GM23338 (cell line): ENCODE results near the gene RPL39L. TPM values are rescaled to one million over a fixed set of nuclear protein-coding genes. Genes with fewer than 3 reads are reported as not detected.

ENCODE experiments used
- ATAC-seq: fragments of 200-7000 bp; cut with Tn5 transposase; 3 replicates; pipeline ENCODE4 v1.9.1; 2020
- DNase-seq: peaks from one replicate; pipeline ENCODE4 v3.0.0-alpha.2; 2015; ENCODE audit warnings: low spot score
- H2AFZ ChIP-seq: fragments of 200-600 bp; sonication (generic); 2 replicates; pipeline ENCODE4 v1.8.0; 2016; ENCODE audit warnings: antibody characterized with exemption, mild to moderate bottlenecking, moderate library complexity
- H3F3A ChIP-seq: fragments of 200-600 bp; sonication (generic); replicated peaks from 2 replicates; pipeline ENCODE4 v1.8.0; 2017; ENCODE audit warnings: antibody characterized with exemption, mixed run types, low read depth
- H3K27ac ChIP-seq: fragments of 200-600 bp; sonication (generic); 2 replicates; pipeline ENCODE4 v1.6.1; 2016; ENCODE audit warnings: low read depth
- H3K27me3 ChIP-seq: fragments of 200-600 bp; sonication (generic); 2 replicates; pipeline ENCODE4 v1.8.0; 2016; ENCODE audit warnings: mild to moderate bottlenecking, mixed run types, moderate library complexity; ENCODE audit not compliant: insufficient read depth
- H3K36me3 ChIP-seq: fragments of 200-600 bp; sonication (generic); 2 replicates; pipeline ENCODE4 v1.8.0; 2016; ENCODE audit warnings: mild to moderate bottlenecking; ENCODE audit not compliant: insufficient read depth
- H3K4me1 ChIP-seq: fragments of 200-600 bp; sonication (generic); 2 replicates; pipeline ENCODE4 v1.8.0; 2016; ENCODE audit warnings: mild to moderate bottlenecking, moderate library complexity; ENCODE audit not compliant: insufficient read depth
- H3K4me2 ChIP-seq: fragments of 200-600 bp; sonication (generic); 2 replicates; pipeline ENCODE4 v1.7.1; 2017; ENCODE audit warnings: mixed run types
- H3K4me3 ChIP-seq: fragments of 200-600 bp; sonication (generic); 2 replicates; pipeline ENCODE4 v1.6.1; 2016; ENCODE audit warnings: mixed run types
- H3K79me2 ChIP-seq: fragments of 200-600 bp; sonication (generic); replicated peaks from 2 replicates; pipeline ENCODE4 v1.8.0; 2017; ENCODE audit warnings: mild to moderate bottlenecking; ENCODE audit not compliant: insufficient read depth
- H3K9me2 ChIP-seq: fragments of 200-600 bp; sonication (generic); 2 replicates; pipeline ENCODE4 v1.8.0; 2017; ENCODE audit not compliant: insufficient read depth
- H4K20me1 ChIP-seq: fragments of 200-600 bp; sonication (generic); replicated peaks from 2 replicates; pipeline ENCODE4 v1.8.0; 2017; ENCODE audit warnings: mild to moderate bottlenecking; ENCODE audit not compliant: insufficient read depth
- H3K27ac Mint-ChIP-seq: 2 replicates; pipeline ENCODE4 v1.8.0; 2020; ENCODE audit warnings: inconsistent platforms, mild to moderate bottlenecking, moderate library complexity, mixed read lengths
- H3K27me3 Mint-ChIP-seq: 3 replicates; pipeline ENCODE4 v1.8.0; 2022; ENCODE audit warnings: low read depth, mild to moderate bottlenecking, moderate library complexity, mixed read lengths, inconsistent platforms; ENCODE audit not compliant: insufficient read depth, poor library complexity
- H3K36me3 Mint-ChIP-seq: 3 replicates; pipeline ENCODE4 v1.8.0; 2021; ENCODE audit warnings: low read depth, mild to moderate bottlenecking, inconsistent platforms, moderate library complexity, mixed read lengths
- H3K4me1 Mint-ChIP-seq: 3 replicates; pipeline ENCODE4 v1.8.0; 2020; ENCODE audit warnings: mild to moderate bottlenecking, inconsistent platforms, mixed read lengths
- H3K4me3 Mint-ChIP-seq: 3 replicates; pipeline ENCODE4 v1.8.0; 2021; ENCODE audit warnings: moderate library complexity, mild to moderate bottlenecking, inconsistent platforms, mixed read lengths
- H3K9me3 Mint-ChIP-seq: 3 replicates; pipeline ENCODE4 v1.8.0; 2020; ENCODE audit warnings: moderate library complexity, mild to moderate bottlenecking, inconsistent platforms, mixed read lengths
- CREB1 ChIP-seq: fragments of 250-450 bp; sonication (Bioruptor Pico); IDR thresholded peaks from 2 replicates; pipeline ENCODE4 v1.5.0; 2020; ENCODE audit warnings: low read depth, mild to moderate bottlenecking, moderate library complexity
- ETS1 ChIP-seq: IDR thresholded peaks from 2 replicates; pipeline ENCODE4 v1.6.1; 2016; ENCODE audit warnings: antibody characterized with exemption
- EZH2 ChIP-seq: fragments of 200-600 bp; sonication (generic); IDR thresholded peaks from one replicate; pipeline ENCODE4 v1.8.0; 2017; ENCODE audit warnings: antibody characterized with exemption, mild to moderate bottlenecking, low read depth; ENCODE audit not compliant: unreplicated experiment
- EZH2phosphoT487 ChIP-seq: fragments of 200-600 bp; sonication (generic); IDR thresholded peaks from one replicate; pipeline ENCODE4 v1.8.1; 2018; ENCODE audit warnings: antibody characterized with exemption; ENCODE audit not compliant: unreplicated experiment
- JUNB ChIP-seq: IDR thresholded peaks from one replicate; pipeline ENCODE4 v1.6.1; 2016; ENCODE audit warnings: antibody characterized with exemption; ENCODE audit not compliant: unreplicated experiment
- NANOG ChIP-seq: IDR thresholded peaks from 2 replicates; pipeline ENCODE4 v1.6.1; 2016; ENCODE audit warnings: antibody characterized with exemption, borderline replicate concordance
- POLR2AphosphoS5 ChIP-seq: IDR thresholded peaks from 2 replicates; pipeline ENCODE4 v1.6.1; 2016; ENCODE audit warnings: antibody characterized with exemption, low read depth
- REST ChIP-seq: IDR thresholded peaks from one replicate; pipeline ENCODE4 v1.6.1; 2018; ENCODE audit warnings: antibody characterized with exemption; ENCODE audit not compliant: unreplicated experiment
- STAT1 ChIP-seq: IDR thresholded peaks from one replicate; pipeline ENCODE4 v1.6.1; 2016; ENCODE audit warnings: antibody characterized with exemption; ENCODE audit not compliant: unreplicated experiment
- ZNF114 ChIP-seq: fragments of 250-450 bp; sonication (Bioruptor Pico); IDR thresholded peaks from 2 replicates; pipeline ENCODE4 v1.5.0; 2020; ENCODE audit warnings: mild to moderate bottlenecking, moderate library complexity
- ZNF331 ChIP-seq: fragments of 250-450 bp; sonication (Bioruptor Pico); IDR thresholded peaks from 2 replicates; pipeline ENCODE4 v1.5.0; 2020; ENCODE audit warnings: low read depth, mild to moderate bottlenecking, moderate library complexity
- ZNF462 ChIP-seq: fragments of 250-450 bp; sonication (Bioruptor Pico); IDR thresholded peaks from 2 replicates; pipeline ENCODE4 v1.5.0; 2020; ENCODE audit warnings: mild to moderate bottlenecking, moderate library complexity
- long read RNA-seq: library from polyadenylated mRNA; unstranded; transcript quantifications from one replicate; pipeline ENCODE4 v2.0.0, GENCODE V29; 2020; ENCODE audit not compliant: unreplicated experiment
- polyA plus RNA-seq: library from polyadenylated mRNA; unstranded; fragments of >200 nt; fragmentation: Nextera tagmentation; extraction: Ambion mirVana; gene quantifications from 2 replicates; pipeline ENCODE4 v1.2.1, GENCODE V29; 2016
- total RNA-seq: library from RNA; depleted of rRNA; stranded (reverse); fragments of >200 nt; shearing (Covaris generic); gene quantifications from 2 replicates; pipeline ENCODE4 v1.2.3, GENCODE V29; 2014; rRNA removed
- TF ChIP-seq, protein P1 (sequence below), 2 experiments: fragments of 200-600 bp in 1 of 2; sonication (generic) in 1 of 2; conservative IDR thresholded peaks; 2 replicates each; pipeline versions ENCODE4 v1.5.1 to v1.6.1; 2016 to 2017; ENCODE audit warnings: antibody characterized with exemption in 2 of 2, low read depth in 2 of 2, mild to moderate bottlenecking in 2 of 2, moderate library complexity in 1 of 2

Gene RPL39L
- 70.6 and 73.8 TPM in 2 replicates for total RNA-seq
- 149 and 155 TPM in 2 replicates for polyA plus RNA-seq
- long read RNA-seq, transcript RPL39L-201 (3 exons, 756 nt): major isoform, 56 of 61 reads
- long read RNA-seq, partial matches to known transcripts: 1 of 61 reads
- long read RNA-seq, other reads (novel, unspliced or antisense): 1 of 61 reads

DNA sequence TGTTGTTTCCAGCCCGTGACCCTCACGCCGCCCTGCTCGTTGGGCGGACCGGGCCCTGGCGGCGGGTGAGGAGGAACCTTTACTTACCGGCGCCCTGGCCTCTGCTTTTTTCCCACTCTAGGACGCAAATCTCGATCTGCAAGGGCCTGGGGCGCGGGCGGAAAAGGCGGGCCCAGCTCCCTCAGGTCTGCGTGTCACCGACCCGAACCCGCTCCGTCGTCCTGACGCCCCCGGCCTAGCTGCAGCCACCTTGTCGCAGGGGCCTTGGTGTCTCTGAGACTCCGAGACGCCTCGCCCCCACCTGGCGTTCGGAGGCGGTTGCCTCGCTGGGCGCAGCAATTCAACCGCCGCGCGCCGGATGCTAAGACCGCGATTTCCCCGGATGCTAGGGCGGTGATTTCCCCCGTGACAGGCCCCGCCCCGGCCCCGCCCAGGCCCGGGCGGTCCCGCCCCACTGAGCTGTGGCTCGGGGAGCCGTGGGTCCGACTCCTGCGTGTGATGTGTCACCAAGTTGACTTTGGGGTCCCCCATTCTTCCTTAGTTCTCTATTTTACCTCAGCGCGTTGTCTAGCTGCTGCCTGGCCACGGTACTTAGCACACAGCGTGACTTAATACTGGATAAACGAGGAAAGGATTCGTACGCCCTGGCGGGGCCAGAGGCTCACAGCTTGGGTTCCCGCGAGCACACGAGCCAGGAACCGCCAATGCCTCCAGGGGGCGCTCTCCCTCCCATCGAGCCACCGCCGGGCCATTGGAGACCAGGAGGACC lies at the start of gene RPL39L:
TSS of gene RPL39L (minus strand) at position 371 of the 769 bp plus-strand sequence. CDS start 18,196 bp downstream, outside the sequence.
- Mint-ChIP-seq H3K9me3 (peaks cover 26% of the 10 kb centered on the region), H3K4me3 (peak within 1 kb of the TSS; percentile 89), H3K27ac (peak within 1 kb of the TSS; percentile 92), H3K36me3 (peaks cover 37% of the 10 kb centered on the region), H3K4me1 (peaks cover 5% of the 10 kb centered on the region), H3K27me3 (no peaks in the 10 kb centered on the region)
- DNase-seq (peak; percentile 97), ATAC-seq (peak; percentile 91)
- Histone ChIP-seq H3K9me2 (no peaks in the 10 kb centered on the region), H3K27ac (peak within 1 kb of the TSS; percentile 92), H3K27me3 (no peaks in the 10 kb centered on the region), H3K79me2 (no peaks in the 10 kb centered on the region; the same call in 1 of the 2 replicates), H3K4me2 (peak within 1 kb of the TSS; percentile 79), H3K4me1 (no peaks in the 10 kb centered on the region), H3K4me3 (peak within 1 kb of the TSS; percentile 66), H4K20me1 (0 out of 2 replicates have a peak, but pooled peaks cover 7% of the 10 kb centered on the region), H3K36me3 (0 out of 2 replicates have a peak, but pooled peaks cover 9% of the 10 kb centered on the region), H2AFZ (peak within 1 kb of the TSS; percentile 89), H3F3A (peaks cover 19% of the 10 kb centered on the region)
- no peak for TF ChIP-seq NANOG
- peak; percentile 55 for TF ChIP-seq CREB1 (CRISPR knock-in tag)
- TF ChIP-seq ZNF114 (CRISPR knock-in tag): no peak
- no peak for TF ChIP-seq REST
- TF ChIP-seq JUNB: no peak
- TF ChIP-seq ETS1: no peak; the same call in 1 of the 2 replicates
- TF ChIP-seq, protein P1, sequence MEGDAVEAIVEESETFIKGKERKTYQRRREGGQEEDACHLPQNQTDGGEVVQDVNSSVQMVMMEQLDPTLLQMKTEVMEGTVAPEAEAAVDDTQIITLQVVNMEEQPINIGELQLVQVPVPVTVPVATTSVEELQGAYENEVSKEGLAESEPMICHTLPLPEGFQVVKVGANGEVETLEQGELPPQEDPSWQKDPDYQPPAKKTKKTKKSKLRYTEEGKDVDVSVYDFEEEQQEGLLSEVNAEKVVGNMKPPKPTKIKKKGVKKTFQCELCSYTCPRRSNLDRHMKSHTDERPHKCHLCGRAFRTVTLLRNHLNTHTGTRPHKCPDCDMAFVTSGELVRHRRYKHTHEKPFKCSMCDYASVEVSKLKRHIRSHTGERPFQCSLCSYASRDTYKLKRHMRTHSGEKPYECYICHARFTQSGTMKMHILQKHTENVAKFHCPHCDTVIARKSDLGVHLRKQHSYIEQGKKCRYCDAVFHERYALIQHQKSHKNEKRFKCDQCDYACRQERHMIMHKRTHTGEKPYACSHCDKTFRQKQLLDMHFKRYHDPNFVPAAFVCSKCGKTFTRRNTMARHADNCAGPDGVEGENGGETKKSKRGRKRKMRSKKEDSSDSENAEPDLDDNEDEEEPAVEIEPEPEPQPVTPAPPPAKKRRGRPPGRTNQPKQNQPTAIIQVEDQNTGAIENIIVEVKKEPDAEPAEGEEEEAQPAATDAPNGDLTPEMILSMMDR (conservative IDR thresholded peaks at IDR 0.05; ENCODE audit: low read depth in 2 of 2): peak; percentile 91 to 94
- peak; percentile 87 for TF ChIP-seq ZNF462 (CRISPR knock-in tag)
- peak; percentile 27; the same call in 1 of the 2 replicates for TF ChIP-seq ZNF331
- TF ChIP-seq EZH2phosphoT487: no peak
- no peak for TF ChIP-seq STAT1
- no peak for TF ChIP-seq EZH2
- TF ChIP-seq POLR2AphosphoS5: peak; percentile 91
